ENCODE measurements around the gene BICD1. TPM values are rescaled to one million over a fixed set of nuclear protein-coding genes. Genes with fewer than 3 reads are reported as not detected.

BICD1 gene
- total and polyA plus RNA-seq, 2 donors (not counting 1 experiment from before 2014, with no cell fraction given), result 15.2 to 93.5 TPM

DNA sequence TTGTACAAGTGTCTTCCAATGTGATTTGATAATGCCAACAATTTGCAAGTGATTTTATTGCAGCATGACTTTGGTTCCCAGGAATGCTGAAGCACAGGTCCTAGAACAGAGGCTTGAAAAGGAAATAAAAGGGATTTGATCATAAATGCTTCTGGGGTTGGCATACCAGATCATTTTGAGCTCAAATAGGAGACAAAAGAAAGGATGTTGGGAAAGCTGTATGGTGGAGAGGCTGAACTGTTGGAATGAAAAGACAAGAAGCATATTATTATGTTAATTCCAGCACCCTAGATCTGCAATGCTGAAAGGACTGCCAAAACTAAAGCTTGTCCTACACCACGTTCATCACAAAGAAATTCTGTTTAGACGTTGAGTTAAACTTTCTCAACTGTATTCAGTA is 143.1 kb downstream of the BICD1 start:
- peaks cover 0 to 4% of the 10 kb centered on the region in 2 experiments for H3K36me3 ChIP-seq (replicated peaks in 1 of 2; ENCODE audit: control extremely low read depth in 1 of 2, control insufficient read depth in 1 of 2, extremely low read depth in 1 of 2, insufficient read depth in 2 of 2, low read length in 1 of 2)

More for the DNA sequence above, 143.1 kb downstream of the BICD1 start:
- Mint-ChIP-seq H3K27ac (no peak overlapping the region), H3K4me3 (no peak overlapping the region), H3K4me1 (peaks cover 20% of the 10 kb centered on the region), H3K9me3 (ENCODE audit: insufficient read depth) (peaks cover 4% of the 10 kb centered on the region), H3K27me3 (no peaks in the 10 kb centered on the region)
- ATAC-seq (ENCODE audit: low read depth) (no peak), DNase-seq (no peak)
- Histone ChIP-seq H3K4me3 (ENCODE audit: control extremely low read depth in 1 of 5, extremely low read depth in 1 of 5, insufficient read depth in 1 of 5, low read depth in 2 of 5, low read length in 4 of 5) (no peak overlapping the region), H2AFZ (ENCODE audit: insufficient read depth, low read depth, low read length, poor library complexity, severe bottlenecking) (no peak overlapping the region), H3K4me2 (replicated peaks; ENCODE audit: low read depth, low read length, poor library complexity, severe bottlenecking) (no peak overlapping the region), H3K79me2 (ENCODE audit: control insufficient read depth, insufficient read depth, low read length) (peaks cover 7% of the 10 kb centered on the region), H3K27ac (ENCODE audit: low read length in 2 of 2) (no peak overlapping the region), H4K20me1 (ENCODE audit: control insufficient read depth, insufficient read depth, low read length, poor library complexity, severe bottlenecking) (no peaks in the 10 kb centered on the region), H3K9ac (ENCODE audit: low read length) (no peak overlapping the region), H3K27me3 (replicated peaks in 1 of 4; ENCODE audit: control extremely low read depth in 1 of 4, control insufficient read depth in 3 of 4, insufficient read depth in 4 of 4, low read length in 3 of 4) (no peaks in the 10 kb centered on the region), H3K4me1 (ENCODE audit: control insufficient read depth in 2 of 2, insufficient read depth in 2 of 2, low read length in 2 of 2) (peaks cover 0 to 8% of the 10 kb centered on the region in 2 donors), H3K9me3 (ENCODE audit: control extremely low read depth in 1 of 3, control insufficient read depth in 2 of 3, insufficient read depth in 1 of 3, low read length in 2 of 3) (peaks cover 0 to 4% (median 0%) of the 10 kb centered on the region in 3 donors)
- ChIA-PET CTCF (no interaction called here), POLR2A (no interaction called here)
- TF ChIP-seq EZH2 (IDR thresholded peaks at IDR 0.05; ENCODE audit: borderline replicate concordance, insufficient read depth, low read depth, low read length, poor library complexity, severe bottlenecking), result no peak
- TF ChIP-seq, protein P1, sequence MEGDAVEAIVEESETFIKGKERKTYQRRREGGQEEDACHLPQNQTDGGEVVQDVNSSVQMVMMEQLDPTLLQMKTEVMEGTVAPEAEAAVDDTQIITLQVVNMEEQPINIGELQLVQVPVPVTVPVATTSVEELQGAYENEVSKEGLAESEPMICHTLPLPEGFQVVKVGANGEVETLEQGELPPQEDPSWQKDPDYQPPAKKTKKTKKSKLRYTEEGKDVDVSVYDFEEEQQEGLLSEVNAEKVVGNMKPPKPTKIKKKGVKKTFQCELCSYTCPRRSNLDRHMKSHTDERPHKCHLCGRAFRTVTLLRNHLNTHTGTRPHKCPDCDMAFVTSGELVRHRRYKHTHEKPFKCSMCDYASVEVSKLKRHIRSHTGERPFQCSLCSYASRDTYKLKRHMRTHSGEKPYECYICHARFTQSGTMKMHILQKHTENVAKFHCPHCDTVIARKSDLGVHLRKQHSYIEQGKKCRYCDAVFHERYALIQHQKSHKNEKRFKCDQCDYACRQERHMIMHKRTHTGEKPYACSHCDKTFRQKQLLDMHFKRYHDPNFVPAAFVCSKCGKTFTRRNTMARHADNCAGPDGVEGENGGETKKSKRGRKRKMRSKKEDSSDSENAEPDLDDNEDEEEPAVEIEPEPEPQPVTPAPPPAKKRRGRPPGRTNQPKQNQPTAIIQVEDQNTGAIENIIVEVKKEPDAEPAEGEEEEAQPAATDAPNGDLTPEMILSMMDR (IDR thresholded peaks at IDR 0.05), result no peak
- intact Hi-C loops (cut with micrococcal nuclease), result loop anchor here (5.0 kb wide), 1 partner anchor 37 kb away; no protein-coding TSS in a partner anchor
- 90% methylated on average over 2 of the region's 2 CpGs for WGBS (ENCODE audit: insufficient coverage)
